GM18499 (cell line): Measurements from ENCODE around the gene KCNH6.
A peak's percentile ranks its signal among the peaks of the same experiment; 100 is the strongest.

ENCODE experiments used
- ATAC-seq: cut with Tn5 transposase; IDR thresholded peaks from one replicate; pipeline ENCODE4 v1.9.1; 2021; ENCODE audit warnings: moderate number of reproducible peaks; ENCODE audit not compliant: insufficient read depth, unreplicated experiment

Gene KCNH6

DNA sequence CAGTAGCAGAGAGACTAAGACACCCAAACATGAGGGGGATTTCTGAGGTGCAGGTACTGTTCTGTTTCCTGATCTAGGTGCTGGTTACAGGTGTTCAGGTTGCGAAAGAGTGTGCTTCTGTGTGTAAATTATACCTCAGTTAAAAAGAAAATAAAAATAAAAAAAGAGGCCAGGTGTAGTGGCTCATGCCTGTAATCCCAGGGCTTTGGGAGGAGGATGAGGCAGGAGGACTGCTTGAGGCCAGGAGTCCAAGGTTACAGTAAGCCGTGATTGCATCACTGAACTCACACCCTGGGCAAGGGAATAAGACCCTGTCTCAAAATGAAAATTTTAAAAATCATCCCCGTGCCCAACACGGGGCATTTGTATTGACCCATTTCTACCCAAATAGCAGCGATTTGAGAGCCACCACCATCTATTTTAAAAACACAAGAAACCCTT, 23.9 kb downstream of the KCNH6 start:
- ATAC-seq: no peak

- peak; percentile 8 for ATAC-seq
Measured at GRCh38 chr17:63549289-63549945, 26.3 kb downstream of the KCNH6 start.

DNA sequence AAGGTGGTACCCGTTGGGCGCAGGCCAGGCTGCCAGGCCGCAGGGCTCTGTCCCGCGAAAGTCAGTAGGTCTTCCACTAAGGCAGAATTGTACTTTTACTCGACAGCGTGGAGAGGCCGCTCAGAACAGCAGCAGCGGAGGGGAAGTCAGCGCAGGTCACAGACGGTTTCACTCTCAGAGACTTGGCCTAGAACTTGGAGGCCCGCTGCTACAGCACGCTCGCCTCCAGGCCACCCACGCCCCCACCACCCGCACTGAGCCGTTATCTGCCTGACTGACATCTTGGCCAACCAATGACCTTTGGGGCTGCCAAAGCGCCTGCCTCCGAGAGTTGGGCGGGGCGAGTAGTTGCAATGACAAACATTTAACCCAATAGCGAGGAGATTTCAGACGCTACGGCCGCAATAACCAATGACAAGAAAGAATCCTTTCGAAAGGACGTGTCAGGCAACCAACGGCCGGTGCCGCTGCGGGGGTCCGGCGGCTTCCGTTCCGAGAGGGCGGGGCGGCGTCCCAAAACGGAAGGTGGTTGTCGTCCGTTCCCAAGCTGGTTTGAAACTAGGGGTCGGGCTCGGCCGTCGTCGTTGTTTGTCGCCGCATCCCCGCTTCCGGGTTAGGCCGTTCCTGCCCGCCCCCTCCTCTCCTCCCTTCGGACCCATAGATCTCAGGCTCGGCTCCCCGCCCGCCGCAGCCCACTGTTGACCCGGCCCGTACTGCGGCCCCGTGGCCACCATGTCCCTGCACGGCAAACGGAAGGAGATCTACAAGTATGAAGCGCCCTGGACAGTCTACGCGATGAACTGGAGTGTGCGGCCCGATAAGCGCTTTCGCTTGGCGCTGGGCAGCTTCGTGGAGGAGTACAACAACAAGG, 27.0 kb downstream of the KCNH6 start, which contains the start of gene DCAF7:
TSS of gene DCAF7 (plus strand) at position 532 of the 871 bp plus-strand sequence. CDS start at position 733, 201 bp downstream.
- ATAC-seq: peak; percentile 90

GRCh38 chr17:63550817-63551639, 27.9 kb downstream of the KCNH6 start:
- ATAC-seq: no peak

GRCh38 chr17:63552211-63552610, 29.1 kb downstream of the KCNH6 start:
- ATAC-seq: no peak

DNA sequence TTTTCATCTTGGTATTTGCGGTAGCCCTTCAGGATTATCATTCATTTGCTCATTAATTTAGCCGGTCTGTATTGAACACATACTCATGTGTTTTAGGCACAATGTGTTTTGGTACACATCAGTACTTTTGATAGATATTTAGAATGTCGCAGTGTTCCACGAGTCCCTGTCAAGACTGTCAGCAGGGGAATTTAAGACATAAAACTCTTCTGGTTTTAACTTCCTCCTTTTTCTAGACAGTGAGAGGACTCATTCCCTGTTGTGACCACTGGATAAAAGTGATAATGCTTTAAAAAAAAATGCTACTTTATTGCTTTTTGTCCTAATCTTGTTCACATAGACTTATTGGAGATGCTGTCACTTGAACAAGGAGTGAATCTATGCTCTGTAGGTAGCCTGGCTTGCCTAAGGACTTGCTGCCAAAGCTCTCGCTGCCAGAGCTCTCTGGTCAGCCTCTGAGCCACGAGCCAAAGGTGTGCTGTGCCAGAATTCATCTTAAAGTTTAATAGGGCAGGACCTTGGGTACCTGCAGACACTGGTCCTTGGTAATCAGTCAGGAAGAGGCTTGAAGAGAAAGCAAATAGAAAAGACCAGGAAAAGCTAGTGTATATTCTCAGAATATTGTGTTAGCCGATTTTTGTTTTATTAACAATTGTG, 32.5 kb downstream of the KCNH6 start:
- no peak for ATAC-seq

- no peak for ATAC-seq
Measured at GRCh38 chr17:63557416-63557815, 34.3 kb downstream of the KCNH6 start.

DNA sequence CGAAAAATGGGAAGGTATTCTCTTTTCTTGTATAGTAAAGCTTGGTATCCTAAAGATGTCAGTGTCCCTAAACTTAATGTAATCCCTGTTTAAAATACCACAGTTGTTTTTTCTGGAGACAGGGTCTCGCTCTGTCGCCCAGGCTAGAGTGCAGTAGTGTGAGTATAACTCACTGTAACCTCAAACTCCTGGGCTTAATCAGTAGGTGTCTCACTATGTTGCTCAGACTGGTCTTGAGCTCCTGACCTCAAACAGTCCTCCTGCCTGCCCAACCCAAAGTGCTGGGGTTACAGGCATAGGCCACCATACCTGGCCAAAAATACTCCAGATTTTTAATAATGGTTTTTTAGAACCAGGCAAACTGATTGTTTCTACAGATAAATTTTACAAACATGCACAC, 35.3 kb downstream of the KCNH6 start:
- no peak for ATAC-seq

DNA sequence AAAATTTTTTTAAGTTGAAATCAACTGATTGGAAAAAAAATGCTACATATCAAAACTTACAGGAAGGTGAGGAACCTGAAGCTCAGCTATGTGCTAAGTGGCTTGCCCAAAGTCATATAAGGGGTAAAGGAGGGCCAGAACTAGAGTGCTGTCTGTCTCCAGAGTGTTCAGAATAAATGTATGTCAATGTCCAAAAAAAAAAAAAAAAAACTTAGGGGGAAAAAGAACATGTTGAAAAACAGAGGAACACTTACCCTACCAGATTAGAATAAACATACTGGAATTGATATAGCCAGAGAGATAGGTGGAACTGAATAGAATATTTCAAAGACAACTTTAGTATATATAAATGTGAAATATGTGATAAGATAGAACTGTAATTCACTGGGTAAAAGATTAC, 38.7 kb downstream of the KCNH6 start:
- ATAC-seq: no peak

GRCh38 chr17:63563339-63563738, 40.2 kb downstream of the KCNH6 start:
- ATAC-seq: no peak

- ATAC-seq: no peak
Measured at GRCh38 chr17:63564562-63564961, 41.4 kb downstream of the KCNH6 start.

- no peak for ATAC-seq
Measured at GRCh38 chr17:63567229-63567628, 44.1 kb downstream of the KCNH6 start.

- ATAC-seq: no peak
Measured at GRCh38 chr17:63568563-63568962, 45.4 kb downstream of the KCNH6 start.

- ATAC-seq: no peak
Measured at GRCh38 chr17:63571632-63572310, 48.6 kb downstream of the KCNH6 start.

DNA sequence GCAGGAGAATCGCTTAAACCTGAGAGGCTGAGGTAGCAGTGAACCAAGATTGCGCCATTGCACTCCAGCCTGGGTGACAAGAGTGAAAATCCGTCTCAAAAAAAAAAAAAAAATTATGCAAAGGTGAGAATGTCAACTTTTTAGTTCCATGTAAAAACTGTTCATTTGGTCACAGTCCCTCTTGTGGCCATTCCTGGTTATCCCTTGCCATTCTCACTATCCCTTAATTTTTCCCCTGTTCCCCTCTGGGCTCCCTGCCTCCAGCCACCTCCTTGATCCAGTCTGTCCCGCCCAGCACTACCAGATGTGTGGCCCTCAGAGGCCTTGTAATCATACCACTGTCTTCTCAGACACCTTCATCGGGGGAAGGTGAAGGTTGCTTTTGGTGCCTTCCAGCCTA, 50.5 kb downstream of the KCNH6 start:
- ATAC-seq: no peak

DNA sequence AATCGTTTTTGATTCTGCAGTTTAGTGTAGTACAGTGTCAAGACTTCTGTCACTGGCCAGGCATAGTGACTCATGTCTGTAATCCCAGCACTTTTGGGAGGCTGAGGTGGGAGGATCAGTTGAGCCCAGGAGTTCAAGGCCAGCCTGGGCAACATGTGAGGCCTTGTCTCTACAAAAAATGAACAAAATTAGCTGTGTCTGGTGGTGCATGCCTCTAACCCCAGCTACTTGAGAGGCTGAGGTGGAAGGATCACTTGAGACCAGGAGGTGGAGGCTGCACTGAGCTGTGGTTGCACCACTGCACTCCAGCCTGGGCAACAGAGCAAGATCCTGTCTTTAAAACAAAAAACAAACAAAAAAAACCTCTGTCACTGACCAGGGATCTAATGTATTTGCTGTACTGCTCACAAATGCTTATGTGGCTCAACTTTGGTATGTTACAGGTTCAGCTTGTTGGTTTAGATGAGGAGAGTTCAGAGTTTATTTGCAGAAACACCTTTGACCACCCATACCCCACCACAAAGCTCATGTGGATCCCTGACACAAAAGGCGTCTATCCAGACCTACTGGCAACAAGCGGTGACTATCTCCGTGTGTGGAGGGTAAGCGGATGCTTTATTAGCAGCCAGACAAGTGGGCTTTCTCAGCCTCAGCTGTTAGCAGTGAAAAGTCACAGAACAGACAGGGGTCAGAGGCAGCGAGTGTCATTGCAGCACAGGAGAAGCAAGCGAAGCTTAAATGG, 55.0 kb downstream of the KCNH6 start:
- ATAC-seq: no peak

- ATAC-seq: no peak
Measured at GRCh38 chr17:63578769-63579111, 55.6 kb downstream of the KCNH6 start.

- no peak for ATAC-seq
Measured at GRCh38 chr17:63579633-63580032, 56.5 kb downstream of the KCNH6 start.

DNA sequence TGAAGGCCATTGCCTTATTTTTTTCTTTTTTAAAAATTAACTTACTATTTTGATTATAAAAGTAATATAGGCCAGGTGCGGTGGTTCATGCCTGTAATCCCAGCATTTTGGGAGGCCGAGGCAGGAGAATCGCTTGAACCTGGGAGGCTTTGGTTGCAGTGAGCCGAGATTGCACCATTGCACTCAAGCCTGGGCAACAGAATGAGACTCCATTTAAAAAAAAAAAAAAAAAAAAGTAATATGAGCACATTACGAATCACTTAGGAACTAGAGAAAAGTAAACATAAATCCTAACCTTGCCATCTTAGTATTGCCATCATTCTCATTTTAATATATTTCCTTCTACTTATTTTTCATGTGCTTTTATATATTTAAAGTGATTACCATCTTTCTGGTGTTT, 64.6 kb downstream of the KCNH6 start:
- no peak for ATAC-seq
